Measurements from ENCODE around the gene PLK5.
"Not testable (repeated sequence)": the region's sequence is repeated elsewhere in the genome, so short reads cannot be mapped to it uniquely, and the experiment has no call there.

PLK5 gene

GRCh38 chr19:1491849-1492170 lies 32.1 kb upstream of the PLK5 start:
- Histone ChIP-seq H3K4me3 (ENCODE audit: low read depth in 1 of 5, low read length in 5 of 5) (peak overlapping the region in 1 of 5 donors; percentile 67), H3K27ac (ENCODE audit: low read depth, low read length) (no peak overlapping the region), H3K9ac (ENCODE audit: low read length in 5 of 5) (peak overlapping the region in 1 of 5 donors; percentile 56), H3K27me3 (ENCODE audit: control insufficient read depth in 5 of 5, insufficient read depth in 4 of 5, low read length in 5 of 5) (peaks cover 2 to 20% (median 8%) of the 10 kb centered on the region in 5 donors), H3K9me3 (ENCODE audit: control insufficient read depth in 5 of 5, low read length in 5 of 5) (no peaks in the 10 kb centered on the region), H3K4me1 (ENCODE audit: control insufficient read depth in 5 of 5, insufficient read depth in 5 of 5, low read length in 5 of 5) (peaks cover 3 to 44% (median 33%) of the 10 kb centered on the region in 5 donors), H3K36me3 (ENCODE audit: control insufficient read depth in 5 of 5, insufficient read depth in 5 of 5, low read length in 5 of 5) (no peaks in the 10 kb centered on the region)

- Histone ChIP-seq H3K9me3 (ENCODE audit: control insufficient read depth in 5 of 5, low read length in 5 of 5) (no peaks in the 10 kb centered on the region), H3K9ac (ENCODE audit: low read length in 5 of 5) (no peak overlapping the region), H3K4me1 (ENCODE audit: control insufficient read depth in 5 of 5, insufficient read depth in 5 of 5, low read length in 5 of 5) (peaks cover 3 to 44% (median 33%) of the 10 kb centered on the region in 5 donors), H3K27ac (ENCODE audit: low read depth, low read length) (no peak overlapping the region), H3K36me3 (ENCODE audit: control insufficient read depth in 5 of 5, insufficient read depth in 5 of 5, low read length in 5 of 5) (no peaks in the 10 kb centered on the region), H3K27me3 (ENCODE audit: control insufficient read depth in 5 of 5, insufficient read depth in 4 of 5, low read length in 5 of 5) (peaks cover 6 to 24% (median 10%) of the 10 kb centered on the region in 5 donors), H3K4me3 (ENCODE audit: low read depth in 1 of 5, low read length in 5 of 5) (no peak overlapping the region)
Observed at GRCh38 chr19:1492474-1493006, 31.3 kb upstream of the PLK5 start.

- H3K9ac ChIP-seq (ENCODE audit: low read length in 5 of 5) = no peak overlapping the region
- no peak overlapping the region for H3K27ac ChIP-seq (ENCODE audit: low read depth, low read length)
- no peak overlapping the region for H3K4me3 ChIP-seq (ENCODE audit: low read depth in 1 of 5, low read length in 5 of 5)
- H3K4me1 ChIP-seq (ENCODE audit: control insufficient read depth in 5 of 5, insufficient read depth in 5 of 5, low read length in 5 of 5) = peaks cover 3 to 44% (median 33%) of the 10 kb centered on the region in 5 donors
- H3K27me3 ChIP-seq (ENCODE audit: control insufficient read depth in 5 of 5, insufficient read depth in 4 of 5, low read length in 5 of 5) = peaks cover 6 to 24% (median 15%) of the 10 kb centered on the region in 5 donors
- no peaks in the 10 kb centered on the region for H3K36me3 ChIP-seq (ENCODE audit: control insufficient read depth in 5 of 5, insufficient read depth in 5 of 5, low read length in 5 of 5)
- H3K9me3 ChIP-seq (ENCODE audit: control insufficient read depth in 5 of 5, low read length in 5 of 5) = no peaks in the 10 kb centered on the region
Observed at GRCh38 chr19:1494115-1494815, 29.6 kb upstream of the PLK5 start.

GRCh38 chr19:1495051-1495798 lies 28.7 kb upstream of the PLK5 start:
- peaks cover 3 to 35% (median 27%) of the 10 kb centered on the region in 5 donors for H3K4me1 ChIP-seq (ENCODE audit: control insufficient read depth in 5 of 5, insufficient read depth in 5 of 5, low read length in 5 of 5)

GRCh38 chr19:1495799-1496713 lies 27.8 kb upstream of the PLK5 start:
- Histone ChIP-seq H3K9ac (ENCODE audit: low read length in 5 of 5) (no peak overlapping the region), H3K4me3 (ENCODE audit: low read depth in 1 of 5, low read length in 5 of 5) (no peak overlapping the region), H3K36me3 (ENCODE audit: control insufficient read depth in 5 of 5, insufficient read depth in 5 of 5, low read length in 5 of 5) (no peaks in the 10 kb centered on the region), H3K27ac (ENCODE audit: low read depth, low read length) (no peak overlapping the region), H3K27me3 (ENCODE audit: control insufficient read depth in 5 of 5, insufficient read depth in 4 of 5, low read length in 5 of 5) (peaks cover 6 to 24% (median 15%) of the 10 kb centered on the region in 5 donors), H3K4me1 (ENCODE audit: control insufficient read depth in 5 of 5, insufficient read depth in 5 of 5, low read length in 5 of 5) (peaks cover 3 to 32% (median 24%) of the 10 kb centered on the region in 5 donors), H3K9me3 (ENCODE audit: control insufficient read depth in 5 of 5, low read length in 5 of 5) (no peaks in the 10 kb centered on the region)

More at GRCh38 chr19:1495051-1495798, 28.7 kb upstream of the PLK5 start:
- H3K36me3 ChIP-seq (ENCODE audit: control insufficient read depth in 5 of 5, insufficient read depth in 5 of 5, low read length in 5 of 5) = no peaks in the 10 kb centered on the region
- H3K27me3 ChIP-seq (ENCODE audit: control insufficient read depth in 5 of 5, insufficient read depth in 4 of 5, low read length in 5 of 5) = peaks cover 6 to 24% (median 15%) of the 10 kb centered on the region in 5 donors
- H3K4me3 ChIP-seq (ENCODE audit: low read depth in 1 of 5, low read length in 5 of 5) = no peak overlapping the region
- no peak overlapping the region for H3K9ac ChIP-seq (ENCODE audit: low read length in 5 of 5)
- no peak overlapping the region for H3K27ac ChIP-seq (ENCODE audit: low read depth, low read length)
- no peaks in the 10 kb centered on the region for H3K9me3 ChIP-seq (ENCODE audit: control insufficient read depth in 5 of 5, low read length in 5 of 5)

GRCh38 chr19:1496714-1497577 lies 26.9 kb upstream of the PLK5 start:
- peaks cover 3 to 23% (median 15%) of the 10 kb centered on the region in 5 donors for H3K4me1 ChIP-seq (ENCODE audit: control insufficient read depth in 5 of 5, insufficient read depth in 5 of 5, low read length in 5 of 5)
- H3K4me3 ChIP-seq (ENCODE audit: low read depth in 1 of 5, low read length in 5 of 5) = no peak overlapping the region
- no peaks in the 10 kb centered on the region for H3K9me3 ChIP-seq (ENCODE audit: control insufficient read depth in 5 of 5, low read length in 5 of 5)
- peaks cover 9 to 24% (median 15%) of the 10 kb centered on the region in 5 donors for H3K27me3 ChIP-seq (ENCODE audit: control insufficient read depth in 5 of 5, insufficient read depth in 4 of 5, low read length in 5 of 5)
- no peaks in the 10 kb centered on the region for H3K36me3 ChIP-seq (ENCODE audit: control insufficient read depth in 5 of 5, insufficient read depth in 5 of 5, low read length in 5 of 5)
- no peak overlapping the region for H3K9ac ChIP-seq (ENCODE audit: low read length in 5 of 5)
- H3K27ac ChIP-seq (ENCODE audit: low read depth, low read length) = no peak overlapping the region

GRCh38 chr19:1497578-1498235 lies 26.2 kb upstream of the PLK5 start:
- H3K9ac ChIP-seq (ENCODE audit: low read length in 5 of 5) = no peak overlapping the region
- peaks cover 3 to 16% (median 10%) of the 10 kb centered on the region in 5 donors for H3K4me1 ChIP-seq (ENCODE audit: control insufficient read depth in 5 of 5, insufficient read depth in 5 of 5, low read length in 5 of 5)
- H3K9me3 ChIP-seq (ENCODE audit: control insufficient read depth in 5 of 5, low read length in 5 of 5) = no peaks in the 10 kb centered on the region
- peaks cover 10 to 23% (median 17%) of the 10 kb centered on the region in 5 donors for H3K27me3 ChIP-seq (ENCODE audit: control insufficient read depth in 5 of 5, insufficient read depth in 4 of 5, low read length in 5 of 5)
- no peaks in the 10 kb centered on the region for H3K36me3 ChIP-seq (ENCODE audit: control insufficient read depth in 5 of 5, insufficient read depth in 5 of 5, low read length in 5 of 5)
- no peak overlapping the region for H3K4me3 ChIP-seq (ENCODE audit: low read depth in 1 of 5, low read length in 5 of 5)
- no peak overlapping the region for H3K27ac ChIP-seq (ENCODE audit: low read depth, low read length)

GRCh38 chr19:1499231-1499630 lies 24.6 kb upstream of the PLK5 start:
- not testable (repeated sequence) for H3K4me3 ChIP-seq (ENCODE audit: low read depth in 1 of 5, low read length in 5 of 5); H3K9ac ChIP-seq (ENCODE audit: low read length in 5 of 5); H3K9me3 ChIP-seq (ENCODE audit: control insufficient read depth in 5 of 5, low read length in 5 of 5); H3K27ac ChIP-seq (ENCODE audit: low read depth, low read length); H3K36me3 ChIP-seq (ENCODE audit: control insufficient read depth in 5 of 5, insufficient read depth in 5 of 5, low read length in 5 of 5)
- Histone ChIP-seq H3K4me1 (ENCODE audit: control insufficient read depth in 5 of 5, insufficient read depth in 5 of 5, low read length in 5 of 5) (peaks cover 3 to 12% (median 7%) of the 10 kb centered on the region in 5 donors), H3K27me3 (ENCODE audit: control insufficient read depth in 5 of 5, insufficient read depth in 4 of 5, low read length in 5 of 5) (peaks cover 25 to 36% (median 31%) of the 10 kb centered on the region in 5 donors)
